ENCODE results near the gene SGSH.

The SGSH gene

GRCh38 chr17:80248894-80249710 is 29.0 kb upstream of the SGSH start:
- no peaks in the 10 kb centered on the region for H3K9me3 ChIP-seq
- peaks cover 3% of the 10 kb centered on the region for H3K27me3 ChIP-seq
- TF ChIP-seq CTCF (IDR thresholded peaks at IDR 0.05): no peak
- H3K4me1 ChIP-seq (ENCODE audit: control insufficient read depth in 1 of 2, insufficient read depth in 1 of 2, low read depth in 1 of 2, low read length in 1 of 2): peaks cover 5 to 7% of the 10 kb centered on the region in 2 experiments
- H3K27ac ChIP-seq: no peak overlapping the region
- no peaks in the 10 kb centered on the region for H3K36me3 ChIP-seq
- H3K4me3 ChIP-seq (ENCODE audit: low read depth in 1 of 2, low read length in 1 of 2): no peak overlapping the region

GRCh38 chr17:80248001-80248893 is 28.1 kb upstream of the SGSH start:
- H3K36me3 ChIP-seq: no peaks in the 10 kb centered on the region
- H3K4me3 ChIP-seq (ENCODE audit: low read depth in 1 of 2, low read length in 1 of 2): no peak overlapping the region
- no peaks in the 10 kb centered on the region for H3K4me1 ChIP-seq (ENCODE audit: control insufficient read depth in 1 of 2, insufficient read depth in 1 of 2, low read depth in 1 of 2, low read length in 1 of 2)
- no peak overlapping the region for H3K27ac ChIP-seq
- peaks cover 3% of the 10 kb centered on the region for H3K27me3 ChIP-seq
- TF ChIP-seq CTCF (IDR thresholded peaks at IDR 0.05): no peak
- H3K9me3 ChIP-seq: no peaks in the 10 kb centered on the region

GRCh38 chr17:80247561-80247960 is 27.4 kb upstream of the SGSH start:
- no peaks in the 10 kb centered on the region for H3K36me3 ChIP-seq
- no peak overlapping the region for H3K4me3 ChIP-seq (ENCODE audit: low read depth in 1 of 2, low read length in 1 of 2)
- no peaks in the 10 kb centered on the region for H3K4me1 ChIP-seq (ENCODE audit: control insufficient read depth in 1 of 2, insufficient read depth in 1 of 2, low read depth in 1 of 2, low read length in 1 of 2)
- TF ChIP-seq CTCF (IDR thresholded peaks at IDR 0.05): no peak
- H3K27me3 ChIP-seq: peaks cover 3% of the 10 kb centered on the region
- H3K9me3 ChIP-seq: no peaks in the 10 kb centered on the region
- H3K27ac ChIP-seq: no peak overlapping the region

GRCh38 chr17:80246726-80247125 is 26.6 kb upstream of the SGSH start:
- H3K27me3 ChIP-seq: peaks cover 9% of the 10 kb centered on the region
- no peak overlapping the region for H3K4me3 ChIP-seq (ENCODE audit: low read depth in 1 of 2, low read length in 1 of 2)
- no peak overlapping the region for H3K27ac ChIP-seq
- no peaks in the 10 kb centered on the region for H3K36me3 ChIP-seq
- no peak for TF ChIP-seq CTCF (IDR thresholded peaks at IDR 0.05)
- no peaks in the 10 kb centered on the region for H3K4me1 ChIP-seq (ENCODE audit: control insufficient read depth in 1 of 2, insufficient read depth in 1 of 2, low read depth in 1 of 2, low read length in 1 of 2)
- no peaks in the 10 kb centered on the region for H3K9me3 ChIP-seq

GRCh38 chr17:80246266-80246681 is 26.1 kb upstream of the SGSH start:
- H3K27ac ChIP-seq: no peak overlapping the region
- no peak overlapping the region for H3K4me3 ChIP-seq (ENCODE audit: low read depth in 1 of 2, low read length in 1 of 2)
- H3K36me3 ChIP-seq: no peaks in the 10 kb centered on the region
- peaks cover 10% of the 10 kb centered on the region for H3K27me3 ChIP-seq
- no peaks in the 10 kb centered on the region for H3K4me1 ChIP-seq (ENCODE audit: control insufficient read depth in 1 of 2, insufficient read depth in 1 of 2, low read depth in 1 of 2, low read length in 1 of 2)
- H3K9me3 ChIP-seq: no peaks in the 10 kb centered on the region
- TF ChIP-seq CTCF (IDR thresholded peaks at IDR 0.05): no peak
